ENCODE results near the gene TMEM222.

TMEM222 gene

GRCh38 chr1:27306892-27307761 is 14.8 kb upstream of the TMEM222 start:
- no peak for DNase-seq

GRCh38 chr1:27307874-27308598 is 13.9 kb upstream of the TMEM222 start:
- no peak for DNase-seq

GRCh38 chr1:27314169-27314568 is 7.8 kb upstream of the TMEM222 start:
- DNase-seq = no peak

- no peak for DNase-seq
Measured at GRCh38 chr1:27314737-27315136, 7.2 kb upstream of the TMEM222 start.

GRCh38 chr1:27316860-27317259 is 5.1 kb upstream of the TMEM222 start:
- DNase-seq = no peak

GRCh38 chr1:27318136-27318535 is 3.8 kb upstream of the TMEM222 start:
- no peak for DNase-seq

- DNase-seq = no peak
Measured at GRCh38 chr1:27318596-27318995, 3.4 kb upstream of the TMEM222 start.

GRCh38 chr1:27322569-27323240 is 742 bp downstream of the TMEM222 start:
- no peak for DNase-seq

- DNase-seq = no peak
Measured at GRCh38 chr1:27325286-27325685, 3.3 kb downstream of the TMEM222 start.

- no peak for DNase-seq
Measured at GRCh38 chr1:27327964-27328363, 6.0 kb downstream of the TMEM222 start.

- DNase-seq = no peak
Measured at GRCh38 chr1:27330786-27331185, 8.8 kb downstream of the TMEM222 start.

- DNase-seq = no peak
Measured at GRCh38 chr1:27331426-27331825, 9.5 kb downstream of the TMEM222 start.

GRCh38 chr1:27331922-27332321 is 10.0 kb downstream of the TMEM222 start:
- no peak for DNase-seq

- DNase-seq = peak; percentile 49
Measured at GRCh38 chr1:27332536-27333281, 10.7 kb downstream of the TMEM222 start.

GRCh38 chr1:27333717-27334279 is 11.8 kb downstream of the TMEM222 start:
- DNase-seq = no peak

GRCh38 chr1:27335506-27336422 is 13.8 kb downstream of the TMEM222 start:
- DNase-seq = no peak

- DNase-seq = no peak
Measured at GRCh38 chr1:27336756-27337155, 14.8 kb downstream of the TMEM222 start.

- DNase-seq = no peak
Measured at GRCh38 chr1:27338751-27339150, 16.8 kb downstream of the TMEM222 start.

GRCh38 chr1:27339213-27339612 is 17.2 kb downstream of the TMEM222 start:
- DNase-seq = no peak

- peak; percentile 67 for DNase-seq
Measured at GRCh38 chr1:27341525-27342252, 19.7 kb downstream of the TMEM222 start, which contains the start of gene SYTL1. Gene SYTL1 (plus strand): TSS chr1:27342022. CDS start chr1:27345335, 3,313 bp downstream.
